ENCODE data around the gene CCL25. TPM values are rescaled to one million over a fixed set of nuclear protein-coding genes. Genes with fewer than 3 reads are reported as not detected.
"Not testable (repeated sequence)": the region's sequence is repeated elsewhere in the genome, so short reads cannot be mapped to it uniquely, and the experiment has no call there.

Gene CCL25
- total RNA-seq, 2 donors from 2014 or later, result not detected

DNA sequence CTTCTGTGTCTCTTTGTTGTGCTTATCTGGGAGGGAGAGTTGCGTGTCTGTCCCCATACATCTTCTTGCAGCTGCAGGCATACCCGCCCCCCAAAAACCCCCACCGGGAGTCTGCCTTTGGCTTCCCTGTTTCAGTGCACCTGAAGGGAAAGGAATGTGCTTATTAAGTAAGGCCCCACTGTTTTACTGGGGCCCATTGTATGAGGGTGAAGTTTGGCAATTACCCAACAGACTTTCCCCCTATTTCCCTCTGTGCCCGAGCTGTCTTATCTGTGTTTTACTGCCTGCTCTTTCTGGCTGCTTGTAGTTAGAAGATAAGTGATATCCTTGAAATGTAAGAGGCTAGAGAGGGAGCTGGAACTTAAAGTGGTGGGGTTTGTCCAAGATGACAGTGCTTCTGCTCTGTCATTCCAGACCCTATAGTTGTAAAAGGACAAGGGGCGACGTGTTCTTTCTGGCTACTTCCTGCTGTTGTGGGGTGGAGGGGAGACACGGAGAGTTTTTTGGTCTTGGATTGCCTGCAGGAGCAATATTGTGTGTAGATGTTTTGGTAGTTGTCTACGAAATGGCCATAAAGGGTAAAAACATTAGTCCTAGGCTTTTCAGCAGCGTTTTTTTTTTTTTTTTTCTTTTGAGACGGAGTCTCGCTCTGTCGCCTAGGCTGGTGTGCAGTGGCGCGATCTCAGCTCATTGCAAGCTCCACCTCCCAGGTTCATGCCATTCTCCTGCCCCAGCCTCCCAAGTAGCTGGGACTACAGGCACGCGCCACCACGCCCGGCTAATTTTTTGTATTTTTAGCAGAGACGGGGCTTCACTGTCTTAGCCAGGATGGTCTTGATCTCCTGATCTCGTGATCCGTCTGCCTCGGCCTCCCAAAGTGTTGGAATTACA lies 19.0 kb upstream of the CCL25 start:
- H3K9me3 ChIP-seq (ENCODE audit: control insufficient read depth, low read length, poor library complexity, severe bottlenecking); ATAC-seq; H3K36me3 Mint-ChIP-seq (ENCODE audit: low read depth); H3K4me3 Mint-ChIP-seq; H3K4me1 Mint-ChIP-seq; DNase-seq; H3K27ac Mint-ChIP-seq: not testable (repeated sequence)
- H3K27me3 Mint-ChIP-seq, result peaks cover 16% of the 10 kb centered on the region

DNA sequence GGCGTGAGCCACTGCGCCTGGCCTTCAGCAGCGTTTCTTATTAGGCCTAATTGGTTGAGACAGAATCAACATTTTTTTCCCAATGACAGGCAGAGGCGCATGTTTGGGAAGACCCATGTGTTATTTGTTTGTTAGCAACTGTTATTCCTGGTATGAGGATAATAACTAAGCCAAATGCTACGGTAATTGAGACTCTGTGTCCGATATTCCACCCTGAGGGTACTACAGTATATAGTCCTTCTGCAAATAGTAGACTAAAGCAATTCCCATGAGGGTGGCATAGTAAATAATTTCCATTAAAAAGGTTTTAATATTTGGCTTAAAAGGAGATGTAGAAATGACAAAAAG lies 18.4 kb upstream of the CCL25 start:
- DNase-seq (no peak), ATAC-seq (no peak)
- peaks cover 2% of the 10 kb centered on the region for H3K4me1 Mint-ChIP-seq
- no peak overlapping the region for H3K4me3 Mint-ChIP-seq
- H3K27me3 Mint-ChIP-seq, result peaks cover 21% of the 10 kb centered on the region
- H3K27ac Mint-ChIP-seq, result no peak overlapping the region
- no peaks in the 10 kb centered on the region for H3K36me3 Mint-ChIP-seq (ENCODE audit: low read depth)
- no peaks in the 10 kb centered on the region for H3K9me3 ChIP-seq (ENCODE audit: control insufficient read depth, low read length, poor library complexity, severe bottlenecking)

DNA sequence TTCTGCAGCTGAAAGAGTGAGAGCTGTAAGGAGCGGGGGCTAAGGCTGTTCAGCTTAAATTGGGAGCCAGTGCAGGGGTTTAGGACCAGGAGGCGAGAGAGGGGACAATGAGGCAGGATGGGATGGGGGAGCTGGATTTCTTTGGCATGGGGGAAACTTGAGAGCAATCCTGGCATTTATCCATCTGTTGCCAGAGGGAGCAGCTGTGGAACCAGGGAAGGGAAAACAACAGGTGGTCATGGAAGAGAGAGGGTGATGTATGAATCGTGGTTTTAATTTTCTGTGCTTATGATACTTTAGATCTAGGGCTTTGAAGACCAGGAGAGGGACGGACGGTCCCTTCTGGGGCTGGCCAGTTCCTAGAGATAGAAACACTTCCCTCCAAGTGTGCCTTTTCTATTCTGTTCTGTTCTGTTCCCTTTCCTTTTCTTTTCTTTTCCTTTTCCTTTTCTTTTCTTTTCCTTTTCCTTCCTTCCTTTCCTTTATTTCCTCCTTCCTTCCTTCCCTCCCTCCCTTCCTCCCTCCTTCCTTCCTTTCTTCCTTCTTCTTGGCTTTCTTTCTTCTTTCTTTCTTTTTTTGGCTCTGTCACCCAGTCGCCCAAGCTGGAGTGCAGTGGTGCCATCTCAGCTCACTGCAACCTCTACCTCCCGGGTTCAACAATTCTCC lies 16.0 kb upstream of the CCL25 start:
- H3K36me3 Mint-ChIP-seq (ENCODE audit: low read depth), result no peaks in the 10 kb centered on the region
- H3K4me3 Mint-ChIP-seq, result no peak overlapping the region
- H3K27ac Mint-ChIP-seq, result no peak overlapping the region
- peaks cover 2% of the 10 kb centered on the region for H3K4me1 Mint-ChIP-seq
- no peak for DNase-seq
- peaks cover 21% of the 10 kb centered on the region for H3K27me3 Mint-ChIP-seq
- no peak for ATAC-seq
- no peaks in the 10 kb centered on the region for H3K9me3 ChIP-seq (ENCODE audit: control insufficient read depth, low read length, poor library complexity, severe bottlenecking)

DNA sequence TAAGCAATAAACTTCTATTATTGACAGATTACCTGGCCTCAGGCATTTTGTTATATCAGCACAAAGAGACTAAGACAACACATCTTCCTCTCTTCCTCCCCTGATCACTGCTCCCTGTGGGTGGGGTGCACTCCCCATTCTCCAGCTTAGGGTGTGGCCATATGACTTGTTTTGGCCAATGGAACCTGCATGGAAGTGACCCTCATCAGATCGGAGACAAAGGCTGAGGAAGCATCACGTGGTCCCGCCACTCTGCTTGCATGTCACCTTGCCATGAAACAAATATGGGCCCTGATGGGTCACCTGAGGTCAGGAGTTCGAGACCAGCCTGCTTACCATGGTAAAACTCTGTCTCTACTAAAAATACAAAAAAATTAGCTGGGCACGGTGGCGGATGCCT lies 13.7 kb upstream of the CCL25 start:
- Mint-ChIP-seq H3K4me3 (no peak overlapping the region), H3K36me3 (ENCODE audit: low read depth) (no peaks in the 10 kb centered on the region), H3K27me3 (peaks cover 17% of the 10 kb centered on the region), H3K4me1 (peaks cover 2% of the 10 kb centered on the region), H3K27ac (no peak overlapping the region)
- no peaks in the 10 kb centered on the region for H3K9me3 ChIP-seq (ENCODE audit: control insufficient read depth, low read length, poor library complexity, severe bottlenecking)
- ATAC-seq (no peak), DNase-seq (no peak)

DNA sequence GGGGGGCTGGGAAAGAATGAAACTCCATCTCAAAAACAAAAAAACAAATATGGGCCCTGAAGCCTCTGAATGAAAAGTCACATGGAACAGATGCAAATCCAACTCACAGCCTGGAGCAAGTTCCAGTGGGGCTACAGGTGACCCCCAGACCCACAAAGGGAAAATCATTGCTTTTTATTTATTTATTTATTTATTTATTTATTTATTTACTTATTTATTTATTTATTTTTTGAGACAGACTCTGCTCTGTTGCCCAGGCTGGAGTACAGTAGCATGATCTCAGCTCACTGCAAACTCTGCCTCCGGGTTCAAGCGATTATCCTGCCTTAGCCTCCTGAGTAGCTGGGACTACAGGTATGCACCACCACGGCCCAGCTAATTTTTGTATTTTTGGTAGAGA lies 13.3 kb upstream of the CCL25 start:
- no peaks in the 10 kb centered on the region for H3K36me3 Mint-ChIP-seq (ENCODE audit: low read depth)
- ATAC-seq (no peak), DNase-seq (no peak)
- H3K27ac Mint-ChIP-seq, result no peak overlapping the region
- no peaks in the 10 kb centered on the region for H3K9me3 ChIP-seq (ENCODE audit: control insufficient read depth, low read length, poor library complexity, severe bottlenecking)
- H3K4me3 Mint-ChIP-seq, result no peak overlapping the region
- H3K27me3 Mint-ChIP-seq, result peaks cover 21% of the 10 kb centered on the region
- H3K4me1 Mint-ChIP-seq, result peaks cover 2% of the 10 kb centered on the region

DNA sequence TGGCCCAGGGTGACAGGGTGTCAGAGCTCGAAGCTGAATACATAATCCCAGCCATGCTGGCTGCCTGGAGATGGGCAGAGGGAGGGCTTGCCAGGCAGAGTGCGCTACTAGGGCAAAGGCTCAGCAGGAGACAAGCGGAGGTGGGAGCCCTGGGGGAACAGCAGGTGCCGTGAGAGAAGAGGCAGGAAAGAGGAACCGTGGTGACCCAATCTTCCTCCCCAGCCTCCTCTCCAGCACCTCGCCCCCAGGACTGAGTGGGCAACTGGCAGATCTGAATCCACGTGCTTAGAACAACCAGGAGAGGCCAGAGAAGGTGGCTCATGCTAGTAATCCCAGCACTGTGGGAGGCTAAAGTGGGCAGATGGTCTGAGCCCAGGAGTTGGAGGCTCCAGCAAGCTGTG lies 11.0 kb upstream of the CCL25 start:
- no peak for DNase-seq
- Mint-ChIP-seq H3K4me3 (no peak overlapping the region), H3K27me3 (peaks cover 17% of the 10 kb centered on the region), H3K36me3 (ENCODE audit: low read depth) (no peaks in the 10 kb centered on the region), H3K4me1 (no peaks in the 10 kb centered on the region), H3K27ac (no peak overlapping the region)
- no peak for ATAC-seq
- no peaks in the 10 kb centered on the region for H3K9me3 ChIP-seq (ENCODE audit: control insufficient read depth, low read length, poor library complexity, severe bottlenecking)

DNA sequence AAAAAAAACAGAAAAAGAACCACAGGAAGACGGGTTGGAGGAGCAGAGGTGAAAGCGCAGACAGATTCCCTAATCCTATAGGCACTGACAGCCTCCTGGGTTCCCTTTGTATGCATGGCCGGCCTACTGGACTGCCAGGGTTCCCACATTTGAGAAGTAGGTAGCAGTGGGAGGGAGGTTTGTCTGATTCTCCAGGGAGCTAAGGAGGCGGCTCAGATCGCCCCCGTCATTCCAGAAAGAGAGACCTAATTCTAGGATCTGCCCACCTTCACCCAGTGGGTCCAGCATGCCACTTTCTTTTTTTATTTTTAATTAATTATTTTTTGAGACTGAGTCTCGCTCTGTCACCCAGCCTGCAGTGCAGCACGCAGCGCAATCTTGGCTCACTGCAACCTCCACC lies 9.7 kb upstream of the CCL25 start:
- peaks cover 2% of the 10 kb centered on the region for H3K4me1 Mint-ChIP-seq
- H3K9me3 ChIP-seq (ENCODE audit: control insufficient read depth, low read length, poor library complexity, severe bottlenecking), result no peaks in the 10 kb centered on the region
- H3K27ac Mint-ChIP-seq, result no peak overlapping the region
- peaks cover 19% of the 10 kb centered on the region for H3K27me3 Mint-ChIP-seq
- no peak overlapping the region for H3K4me3 Mint-ChIP-seq
- DNase-seq, result no peak
- ATAC-seq, result no peak
- H3K36me3 Mint-ChIP-seq (ENCODE audit: low read depth), result no peaks in the 10 kb centered on the region

DNA sequence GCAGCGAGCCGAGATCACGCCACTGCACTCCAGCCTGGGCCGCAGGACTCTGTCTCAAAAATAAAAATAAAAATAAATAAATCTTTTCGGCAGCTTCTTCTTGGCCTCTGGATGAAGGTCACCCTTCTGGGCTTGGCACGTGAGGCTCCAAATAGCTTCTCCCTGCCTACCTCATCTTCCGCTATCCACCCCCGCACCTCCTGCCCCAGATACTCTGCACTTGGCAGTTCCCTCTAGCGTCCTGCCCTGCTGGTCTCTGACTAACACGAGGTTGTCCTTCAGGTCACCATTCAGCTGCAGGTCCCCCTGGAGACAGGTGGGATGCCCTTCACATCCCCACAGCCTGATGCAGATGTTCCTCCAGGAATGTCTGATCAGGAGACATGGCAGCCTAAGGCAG lies 8.5 kb upstream of the CCL25 start:
- ATAC-seq, result no peak
- Mint-ChIP-seq H3K36me3 (ENCODE audit: low read depth) (no peaks in the 10 kb centered on the region), H3K27ac (no peak overlapping the region), H3K27me3 (peaks cover 22% of the 10 kb centered on the region), H3K4me1 (peaks cover 5% of the 10 kb centered on the region), H3K4me3 (no peak overlapping the region)
- DNase-seq, result no peak
- no peaks in the 10 kb centered on the region for H3K9me3 ChIP-seq (ENCODE audit: control insufficient read depth, low read length, poor library complexity, severe bottlenecking)

DNA sequence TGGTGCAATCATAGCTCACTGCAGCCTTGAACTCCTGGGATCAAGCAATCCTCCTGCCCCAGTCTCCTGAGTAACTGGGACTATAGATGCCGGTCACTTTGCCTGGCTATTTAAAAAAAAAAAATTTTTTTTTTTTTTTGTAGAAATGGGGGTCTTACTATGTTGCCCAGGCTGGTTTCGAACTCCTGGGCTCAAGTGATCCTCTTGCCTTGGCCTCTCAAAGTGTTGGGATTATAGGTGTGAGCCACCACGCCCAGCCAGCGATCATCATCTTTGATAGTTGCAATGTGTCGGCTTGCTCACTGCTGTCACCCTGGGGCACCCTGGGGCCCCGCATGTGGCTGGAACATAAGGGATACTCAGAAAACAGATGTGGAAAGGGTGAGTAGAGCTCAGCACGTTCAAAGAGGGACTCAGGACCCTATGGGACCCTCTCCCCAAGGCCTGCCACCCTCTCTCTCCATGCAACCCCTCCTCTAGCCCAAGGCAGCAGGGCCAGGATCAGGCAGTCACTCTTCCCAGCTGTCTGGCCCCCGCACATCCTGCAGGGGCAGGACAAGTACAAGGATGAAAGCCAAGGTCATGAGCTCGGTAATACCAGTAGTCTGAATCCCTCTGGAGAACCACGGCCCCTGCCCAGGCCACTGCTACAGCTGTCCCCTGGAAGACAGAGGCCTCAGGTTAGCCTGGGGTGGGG lies 6.5 kb upstream of the CCL25 start:
- DNase-seq, result no peak
- H3K27me3 Mint-ChIP-seq, result peaks cover 21% of the 10 kb centered on the region
- H3K27ac Mint-ChIP-seq, result no peak overlapping the region
- no peaks in the 10 kb centered on the region for H3K9me3 ChIP-seq (ENCODE audit: control insufficient read depth, low read length, poor library complexity, severe bottlenecking)
- no peak overlapping the region for H3K4me3 Mint-ChIP-seq
- H3K4me1 Mint-ChIP-seq, result peaks cover 9% of the 10 kb centered on the region
- ATAC-seq, result no peak
- no peaks in the 10 kb centered on the region for H3K36me3 Mint-ChIP-seq (ENCODE audit: low read depth)

DNA sequence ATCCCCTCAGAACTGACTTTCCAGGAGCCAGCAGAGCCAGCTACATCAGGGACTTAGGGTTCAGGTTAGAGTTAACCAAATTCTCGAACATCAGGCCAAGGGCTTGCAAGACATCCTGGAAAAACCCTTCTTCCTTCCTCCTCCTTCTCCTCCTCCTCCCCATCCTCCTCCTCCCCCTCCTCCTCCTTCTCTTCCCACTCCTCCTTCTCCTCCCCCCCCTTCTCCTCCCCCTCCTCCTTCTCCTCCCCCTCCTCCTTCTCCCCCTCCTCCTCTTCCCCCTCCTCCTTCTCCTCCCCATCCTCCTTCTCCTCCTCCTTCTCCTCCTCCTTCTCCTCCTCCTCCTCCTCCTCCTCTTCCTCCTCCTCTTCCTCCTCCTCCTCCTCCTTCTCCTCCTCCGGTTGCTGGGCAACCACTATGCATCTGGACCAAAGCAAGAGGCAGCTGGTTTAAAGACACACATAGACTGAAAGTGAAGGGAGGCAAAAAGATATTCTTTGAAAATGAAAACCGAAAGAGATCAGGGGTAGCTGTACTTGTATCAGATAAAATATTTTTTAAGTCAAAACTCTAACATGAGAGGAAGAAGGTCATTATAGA lies 5.9 kb upstream of the CCL25 start:
- Mint-ChIP-seq H3K27ac (no peak overlapping the region), H3K4me1 (peaks cover 9% of the 10 kb centered on the region), H3K27me3 (peaks cover 21% of the 10 kb centered on the region), H3K36me3 (ENCODE audit: low read depth) (no peaks in the 10 kb centered on the region), H3K4me3 (no peak overlapping the region)
- H3K9me3 ChIP-seq (ENCODE audit: control insufficient read depth, low read length, poor library complexity, severe bottlenecking), result no peaks in the 10 kb centered on the region
- no peak for DNase-seq
- ATAC-seq, result no peak

DNA sequence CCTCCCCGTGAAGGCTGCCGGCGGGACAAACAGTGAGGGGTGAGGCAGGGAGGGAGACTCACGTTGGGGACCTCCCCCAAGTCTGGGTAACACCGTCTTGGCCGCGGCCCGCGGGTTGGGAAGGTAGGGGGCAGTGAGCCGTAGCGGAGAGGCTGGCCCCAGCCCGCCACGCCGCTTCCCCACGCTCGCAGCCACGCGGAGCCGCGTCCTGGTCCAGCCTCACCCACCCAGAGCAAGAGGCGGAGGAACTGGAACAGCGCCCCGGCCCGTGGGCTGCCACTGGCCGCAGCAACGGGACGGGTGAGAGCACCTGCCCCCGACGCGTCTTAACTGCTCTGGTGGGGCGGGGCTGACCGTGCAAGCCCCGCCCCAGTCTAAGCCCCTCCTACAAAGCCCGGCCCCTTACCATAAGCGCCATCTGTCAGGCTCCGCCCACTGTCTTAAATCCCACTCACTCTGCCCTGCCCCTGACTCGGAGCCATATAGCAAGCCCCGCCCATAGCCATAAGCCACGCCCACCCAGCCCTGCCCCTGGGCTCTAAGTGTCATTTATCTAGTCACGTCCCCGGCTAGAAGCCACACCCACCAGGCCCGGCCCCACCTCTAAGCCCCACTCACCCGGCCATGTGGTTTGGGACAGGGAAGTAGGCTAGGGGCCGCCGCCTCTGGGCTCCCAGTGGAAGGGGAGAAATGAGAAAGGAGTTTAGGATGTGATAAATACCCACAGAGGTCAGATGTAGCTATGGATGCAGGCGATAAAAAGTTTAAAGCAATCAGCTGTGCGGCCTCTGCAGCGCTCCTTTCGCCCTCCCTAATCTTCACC lies 2.1 kb upstream of the CCL25 start:
- ATAC-seq, result peak; percentile 98
- Mint-ChIP-seq H3K27me3 (peaks cover 16% of the 10 kb centered on the region), H3K36me3 (ENCODE audit: low read depth) (no peaks in the 10 kb centered on the region), H3K27ac (no peak overlapping the region), H3K4me1 (peaks cover 15% of the 10 kb centered on the region), H3K4me3 (peak overlapping the region; percentile 76)
- no peaks in the 10 kb centered on the region for H3K9me3 ChIP-seq (ENCODE audit: control insufficient read depth, low read length, poor library complexity, severe bottlenecking)
- peak; percentile 62 to 81 (median 63) for DNase-seq

DNA sequence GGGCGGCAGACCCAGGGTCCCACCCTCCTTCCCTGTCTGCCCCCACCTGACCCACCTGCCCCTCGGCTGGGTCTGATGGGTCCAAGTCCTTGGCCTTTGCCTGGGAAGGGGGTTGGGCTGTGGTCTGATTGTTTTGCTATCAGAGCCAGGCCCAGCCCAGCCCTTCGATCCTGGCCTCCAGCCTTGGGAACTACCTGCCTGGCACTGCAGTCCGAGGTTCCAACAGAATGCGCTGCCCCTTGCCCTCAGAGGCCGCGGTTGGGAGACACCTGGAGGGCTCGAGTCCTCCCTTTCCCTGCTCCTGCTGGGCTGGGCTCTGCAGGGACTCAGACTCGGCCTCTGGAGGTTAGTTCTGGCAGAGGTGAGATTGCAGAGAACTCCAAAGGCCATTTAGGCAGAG lies 1.6 kb downstream of the CCL25 start:
- ATAC-seq (no peak), DNase-seq (no peak)
- Mint-ChIP-seq H3K4me1 (peaks cover 10% of the 10 kb centered on the region), H3K36me3 (ENCODE audit: low read depth) (no peaks in the 10 kb centered on the region), H3K4me3 (no peak overlapping the region), H3K27ac (no peak overlapping the region), H3K27me3 (no peaks in the 10 kb centered on the region)
- H3K9me3 ChIP-seq (ENCODE audit: control insufficient read depth, low read length, poor library complexity, severe bottlenecking), result no peaks in the 10 kb centered on the region
